Measurements from ENCODE around the gene RARA.

Gene RARA

DNA sequence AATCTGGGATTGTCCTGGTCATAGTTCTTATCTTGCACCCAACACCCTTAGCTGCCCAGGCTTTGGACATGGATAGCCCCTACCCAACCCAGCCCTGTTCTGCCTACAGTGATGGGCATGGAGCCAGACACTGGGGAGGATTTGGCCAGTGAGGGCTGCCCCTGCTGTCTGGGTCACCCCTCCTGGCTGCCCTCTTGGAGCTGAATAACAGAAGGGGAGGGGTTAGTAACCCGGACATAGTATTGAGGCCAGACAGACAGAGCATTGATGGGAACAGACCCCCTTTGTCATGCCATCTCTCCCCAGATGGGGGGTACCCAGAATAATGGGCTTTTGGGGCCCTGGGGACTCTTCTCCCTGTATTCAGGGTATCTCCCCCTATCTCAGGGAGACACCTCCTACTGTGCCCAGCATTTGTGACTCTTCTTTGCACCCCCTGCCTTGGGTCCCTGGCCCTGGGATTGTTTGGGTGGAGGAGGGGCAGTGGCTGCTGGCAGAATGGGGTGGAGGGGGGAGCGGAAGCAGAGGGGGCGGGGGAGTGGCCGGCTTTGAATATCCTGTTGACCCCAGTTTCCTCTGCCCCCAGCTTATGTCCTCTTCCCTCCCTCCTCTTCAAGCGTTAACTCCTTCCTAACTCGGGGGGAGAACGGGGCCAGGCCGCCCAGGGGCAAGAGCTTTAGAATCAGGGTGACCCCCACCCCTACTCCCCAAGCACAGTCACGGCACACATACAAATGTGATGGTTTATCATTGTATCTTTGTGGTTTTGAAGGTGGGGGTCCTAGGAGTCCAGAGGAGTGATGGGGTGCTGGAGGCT, 38.5 kb downstream of the RARA start:
- DNase-seq, result no peak

DNA sequence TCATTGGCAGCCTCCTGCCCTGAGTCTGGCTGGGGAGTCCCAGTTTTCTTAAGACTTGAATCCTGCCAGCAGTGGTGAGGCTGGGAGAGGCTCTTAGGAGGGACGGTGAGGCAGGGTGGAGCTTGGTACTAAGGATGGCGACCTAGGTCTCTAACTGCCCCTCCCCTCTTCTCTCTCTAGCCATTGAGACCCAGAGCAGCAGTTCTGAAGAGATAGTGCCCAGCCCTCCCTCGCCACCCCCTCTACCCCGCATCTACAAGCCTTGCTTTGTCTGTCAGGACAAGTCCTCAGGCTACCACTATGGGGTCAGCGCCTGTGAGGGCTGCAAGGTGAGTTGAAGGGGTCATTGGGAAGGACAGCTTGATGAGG, 39.1 kb downstream of the RARA start:
- DNase-seq, result no peak

DNA sequence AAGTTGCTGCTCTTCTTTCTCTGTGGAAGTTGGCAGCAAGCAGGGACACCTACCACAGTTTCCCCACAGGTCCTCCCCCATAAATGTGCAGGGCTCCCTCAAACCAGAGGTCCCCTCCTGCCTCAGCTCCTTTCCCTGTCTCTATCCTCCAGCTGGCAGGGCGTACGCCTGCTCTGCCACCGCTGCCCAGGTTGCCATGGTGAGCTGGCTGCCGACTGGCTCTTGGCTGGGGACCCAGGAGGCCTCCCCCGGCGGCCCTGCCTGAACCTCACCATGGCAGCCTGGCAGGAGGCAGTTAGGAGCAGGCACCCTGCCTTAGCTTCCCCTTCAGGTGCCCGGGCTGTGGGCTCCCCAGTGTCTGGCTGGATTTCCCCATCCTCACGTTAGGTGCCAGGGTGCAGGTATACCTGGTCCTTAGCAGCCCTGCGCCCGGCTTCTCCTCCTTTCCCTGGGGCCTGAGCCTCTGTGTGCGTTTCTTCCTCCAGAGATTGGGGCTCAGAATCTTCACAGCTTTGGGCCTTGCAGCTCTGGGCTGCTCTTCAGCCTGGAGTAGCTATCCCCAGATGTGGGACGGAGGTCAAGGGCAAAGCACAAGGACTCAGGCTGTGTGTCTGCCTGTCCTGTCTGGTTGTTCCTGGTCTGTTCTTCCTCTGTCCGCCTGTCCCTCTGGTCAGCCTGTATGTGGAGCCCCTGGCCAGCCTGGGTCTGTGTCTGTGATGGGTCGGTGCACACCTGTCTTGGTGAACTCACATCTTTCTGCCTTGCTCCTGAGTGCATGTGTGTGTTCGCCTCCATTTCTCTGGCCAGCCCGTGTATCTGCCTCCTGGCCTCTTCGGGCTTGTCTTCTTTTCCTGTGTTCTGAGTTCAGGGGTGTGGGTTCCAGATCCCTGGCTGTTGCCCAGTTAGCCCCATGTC, 39.8 kb downstream of the RARA start:
- no peak for DNase-seq

DNA sequence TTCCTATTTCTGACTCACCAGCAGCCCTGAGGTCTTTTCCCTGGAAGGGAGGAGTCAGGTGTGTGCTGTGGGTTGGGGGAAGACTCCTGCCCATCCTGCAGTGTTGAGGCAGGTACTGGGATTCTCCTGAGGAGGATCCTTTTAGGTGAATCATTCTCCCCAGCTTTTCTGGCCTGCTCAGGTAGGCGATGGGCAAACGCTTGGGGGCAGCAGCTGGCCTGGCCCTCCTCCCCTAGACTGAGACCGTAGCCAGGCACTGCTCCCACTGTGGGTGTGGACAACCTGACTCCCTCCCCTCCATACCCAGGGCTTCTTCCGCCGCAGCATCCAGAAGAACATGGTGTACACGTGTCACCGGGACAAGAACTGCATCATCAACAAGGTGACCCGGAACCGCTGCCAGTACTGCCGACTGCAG, 40.5 kb downstream of the RARA start:
- no peak for DNase-seq

DNA sequence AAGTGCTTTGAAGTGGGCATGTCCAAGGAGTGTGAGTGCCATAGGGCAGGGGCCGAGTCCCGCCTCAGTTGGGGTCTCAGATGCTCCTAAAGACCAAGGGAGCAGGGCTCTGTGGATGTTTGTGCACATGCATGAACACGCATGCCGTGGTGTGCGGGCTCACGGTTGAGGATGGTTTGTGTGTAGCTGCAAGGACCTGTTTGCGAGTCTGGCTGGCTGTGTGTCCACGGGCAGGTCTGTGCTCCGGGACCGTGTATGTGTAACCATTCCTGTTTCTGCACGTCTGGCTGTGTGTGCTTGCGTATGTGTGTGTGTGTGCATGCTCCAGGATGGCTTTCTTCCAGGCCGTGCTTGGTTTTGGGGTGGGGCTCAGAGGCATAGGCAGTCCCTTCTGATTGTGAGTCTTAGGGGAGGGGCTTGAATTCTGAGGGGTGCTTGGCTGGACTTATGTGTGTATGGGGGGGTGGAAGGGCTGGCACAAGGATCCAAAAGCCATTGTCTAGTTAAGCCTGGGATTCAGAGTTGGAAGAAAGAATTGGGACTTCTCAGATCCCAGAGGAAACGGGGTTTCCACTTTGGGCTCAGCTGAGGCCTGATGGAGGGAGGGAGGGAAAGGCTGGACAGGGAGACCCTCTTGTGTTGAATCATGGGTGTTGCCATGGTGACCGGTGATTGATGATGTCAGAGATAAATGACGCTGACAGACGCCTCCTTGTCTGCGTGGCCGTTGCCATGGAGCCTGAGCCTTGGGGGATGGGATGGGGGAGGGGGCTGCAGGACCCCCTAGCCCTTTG, 41.1 kb downstream of the RARA start:
- no peak for DNase-seq

DNA sequence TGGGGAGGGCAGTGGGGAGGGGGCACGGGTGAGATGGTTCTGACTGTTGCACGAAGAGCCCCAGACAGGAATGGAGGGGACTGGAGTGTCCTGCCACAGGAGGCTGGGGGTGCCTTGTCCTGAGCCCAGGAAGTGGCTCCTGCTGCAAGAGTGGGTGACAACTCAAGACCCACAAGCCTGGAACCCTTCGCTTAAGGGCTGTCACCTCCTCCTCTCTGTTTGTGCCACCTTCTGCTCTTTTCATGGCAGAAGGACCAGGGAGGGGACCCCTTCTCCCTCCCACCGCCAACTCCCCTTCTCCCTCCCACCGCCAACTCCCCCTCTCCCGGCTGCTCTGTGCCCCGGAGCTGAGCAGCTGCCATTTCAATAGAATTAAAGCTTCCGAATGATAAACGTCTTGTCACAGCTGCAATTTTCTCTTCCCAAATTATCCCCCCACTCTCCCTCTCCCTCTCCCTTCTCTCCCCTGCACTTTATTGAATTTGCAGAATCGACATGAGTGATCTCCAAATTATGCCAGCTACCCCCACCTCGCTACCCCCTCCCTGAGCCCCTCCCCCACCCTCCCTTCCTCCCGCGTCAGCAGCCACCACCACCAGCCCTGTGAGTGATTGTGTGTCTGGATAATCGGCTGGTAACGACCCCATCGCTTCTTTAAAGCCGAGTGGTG, 41.8 kb downstream of the RARA start:
- no peak for DNase-seq

DNA sequence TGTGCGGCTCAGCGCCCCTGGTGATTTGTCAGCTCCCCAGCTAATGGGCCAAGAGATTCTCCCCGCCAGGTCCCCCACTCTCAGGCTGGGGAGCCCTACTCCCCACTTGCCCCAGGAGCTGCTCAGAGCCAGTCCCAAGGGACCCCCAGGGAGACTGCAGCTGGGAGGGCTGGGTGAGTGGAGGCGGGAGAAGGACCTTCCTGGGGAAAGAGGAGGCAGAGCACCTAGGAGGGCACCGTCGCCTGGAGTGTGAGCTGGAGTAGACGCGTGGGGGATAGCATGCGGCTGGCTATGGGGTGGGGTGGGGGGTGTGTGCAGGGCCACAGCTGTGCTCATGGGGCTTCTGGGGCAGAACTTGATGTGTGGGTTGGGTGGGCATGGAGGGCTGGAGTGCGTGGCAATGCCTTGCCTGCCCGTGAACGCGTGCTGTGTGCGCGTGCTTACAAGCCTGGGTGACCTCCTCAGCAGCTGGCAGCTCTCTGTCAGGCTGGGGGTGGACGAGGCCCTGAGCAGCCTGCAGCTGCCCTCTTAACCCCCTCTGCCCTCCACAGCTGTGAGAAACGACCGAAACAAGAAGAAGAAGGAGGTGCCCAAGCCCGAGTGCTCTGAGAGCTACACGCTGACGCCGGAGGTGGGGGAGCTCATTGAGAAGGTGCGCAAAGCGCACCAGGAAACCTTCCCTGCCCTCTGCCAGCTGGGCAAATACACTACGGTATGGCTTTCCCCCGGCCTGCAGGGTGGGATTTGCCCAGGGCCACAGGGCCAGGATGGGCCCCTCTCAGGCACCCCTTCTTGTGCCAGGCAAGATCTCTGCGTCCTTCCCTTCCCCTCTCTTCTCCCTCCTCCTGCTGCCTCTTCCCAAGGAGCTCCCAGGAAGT, 42.6 kb downstream of the RARA start:
- DNase-seq, result no peak

DNA sequence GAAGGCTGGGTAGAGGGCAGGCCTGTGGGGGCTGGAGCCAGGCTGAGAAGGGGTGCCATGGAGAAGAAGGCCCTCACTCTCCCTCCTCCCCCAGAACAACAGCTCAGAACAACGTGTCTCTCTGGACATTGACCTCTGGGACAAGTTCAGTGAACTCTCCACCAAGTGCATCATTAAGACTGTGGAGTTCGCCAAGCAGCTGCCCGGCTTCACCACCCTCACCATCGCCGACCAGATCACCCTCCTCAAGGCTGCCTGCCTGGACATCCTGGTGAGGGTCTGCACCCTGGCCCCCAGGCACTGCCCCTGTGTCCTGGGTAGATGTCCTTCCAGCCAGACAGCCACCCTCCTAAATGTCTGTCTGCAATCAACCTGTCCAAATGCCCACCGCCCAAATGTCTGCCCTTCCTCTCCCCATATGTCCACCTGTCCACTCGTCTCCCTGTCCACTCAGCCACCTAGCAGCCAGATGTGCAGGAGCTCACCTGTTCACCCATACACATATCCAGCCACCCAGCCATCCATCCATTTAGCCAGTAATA, 43.3 kb downstream of the RARA start:
- no peak for DNase-seq

DNA sequence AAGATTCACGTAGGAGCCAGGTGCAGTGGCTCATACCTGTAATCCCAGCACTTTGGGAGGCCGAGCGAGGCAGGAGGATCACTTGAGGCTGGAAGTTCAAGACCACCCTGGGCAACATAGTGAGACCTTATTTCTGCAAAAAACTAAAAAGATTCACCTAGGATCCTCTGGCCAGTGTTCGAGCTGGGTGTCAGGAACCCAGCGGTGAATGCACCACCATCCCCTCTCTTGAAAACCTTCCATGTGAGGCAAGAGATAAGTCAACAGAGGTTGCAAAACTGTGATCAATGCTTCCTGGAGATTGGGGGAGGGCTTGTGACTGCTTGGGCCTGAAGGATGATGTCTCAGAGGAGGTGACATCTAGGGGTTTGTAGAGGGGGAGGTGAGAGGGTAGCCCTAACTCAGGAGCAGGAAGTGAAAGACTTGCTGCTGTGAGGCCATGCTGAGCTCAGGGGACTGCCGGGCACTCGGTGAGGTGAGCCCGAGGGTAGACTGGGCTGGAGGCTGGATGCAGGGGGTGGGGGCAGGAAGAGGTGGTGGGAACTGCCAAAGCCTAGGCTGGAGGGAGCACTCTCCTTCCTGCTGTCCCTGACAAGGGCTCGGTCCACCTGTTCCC, 43.9 kb downstream of the RARA start:
- no peak for DNase-seq

DNA sequence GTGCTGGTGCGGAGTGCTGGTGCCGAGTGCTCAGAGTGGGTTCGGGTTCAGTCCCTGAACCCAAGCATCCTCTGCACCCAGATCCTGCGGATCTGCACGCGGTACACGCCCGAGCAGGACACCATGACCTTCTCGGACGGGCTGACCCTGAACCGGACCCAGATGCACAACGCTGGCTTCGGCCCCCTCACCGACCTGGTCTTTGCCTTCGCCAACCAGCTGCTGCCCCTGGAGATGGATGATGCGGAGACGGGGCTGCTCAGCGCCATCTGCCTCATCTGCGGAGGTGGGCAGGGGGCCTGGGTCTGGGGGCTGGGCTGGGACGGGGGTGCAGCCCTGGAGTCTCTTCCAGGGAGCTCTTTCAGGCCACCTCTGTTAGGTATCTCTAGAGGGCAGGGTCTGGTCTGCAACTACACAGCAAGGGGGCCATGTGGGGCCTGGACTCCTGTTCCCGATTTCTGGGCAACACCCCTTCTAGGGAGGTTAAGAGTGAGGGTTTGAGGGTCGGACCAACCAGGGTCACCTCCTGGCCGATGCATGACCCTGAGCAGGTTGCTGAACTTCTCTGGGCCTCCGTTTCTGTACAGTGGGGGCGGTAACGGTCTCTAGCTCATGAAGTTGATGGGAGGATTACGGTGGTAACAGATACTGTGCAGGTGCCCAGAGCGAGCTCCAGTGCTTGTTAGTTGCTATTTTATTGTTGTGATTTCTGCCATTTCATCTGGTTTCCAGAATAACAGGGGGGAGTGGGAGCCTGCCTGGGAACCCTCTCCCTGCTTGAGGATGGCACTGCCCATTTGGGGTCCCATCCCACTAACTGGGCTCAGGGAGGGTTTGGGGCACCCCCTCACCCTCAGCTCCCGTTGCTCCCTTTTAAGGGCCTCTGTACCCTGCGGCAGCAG, 45.5 kb downstream of the RARA start:
- no peak for DNase-seq

DNA sequence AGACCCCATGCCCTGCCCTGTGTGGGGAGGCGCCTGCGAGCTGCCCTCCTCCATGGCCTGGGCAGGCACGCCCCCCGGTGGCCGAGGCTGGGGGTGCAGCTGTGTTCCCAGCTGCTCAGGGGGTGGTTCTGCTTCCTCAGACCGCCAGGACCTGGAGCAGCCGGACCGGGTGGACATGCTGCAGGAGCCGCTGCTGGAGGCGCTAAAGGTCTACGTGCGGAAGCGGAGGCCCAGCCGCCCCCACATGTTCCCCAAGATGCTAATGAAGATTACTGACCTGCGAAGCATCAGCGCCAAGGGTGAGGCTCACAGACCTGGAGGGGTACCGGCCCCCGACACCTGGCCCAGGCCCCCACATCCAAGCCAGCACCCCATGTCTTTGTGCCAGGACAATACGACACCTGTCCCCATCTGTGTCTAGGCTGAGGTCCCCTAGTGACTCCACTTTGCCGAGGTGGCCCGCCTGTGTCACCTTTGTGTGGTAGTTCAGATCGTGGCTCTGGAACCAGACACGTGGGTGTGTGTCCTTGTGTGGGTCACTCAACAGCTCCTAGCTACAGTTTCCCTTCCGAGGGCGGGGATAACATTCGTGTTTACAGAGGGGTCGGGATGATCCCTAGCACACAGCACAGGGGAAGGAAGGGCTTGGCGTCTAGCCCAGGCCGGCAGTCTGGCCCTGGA, 46.3 kb downstream of the RARA start:
- no peak for DNase-seq

DNA sequence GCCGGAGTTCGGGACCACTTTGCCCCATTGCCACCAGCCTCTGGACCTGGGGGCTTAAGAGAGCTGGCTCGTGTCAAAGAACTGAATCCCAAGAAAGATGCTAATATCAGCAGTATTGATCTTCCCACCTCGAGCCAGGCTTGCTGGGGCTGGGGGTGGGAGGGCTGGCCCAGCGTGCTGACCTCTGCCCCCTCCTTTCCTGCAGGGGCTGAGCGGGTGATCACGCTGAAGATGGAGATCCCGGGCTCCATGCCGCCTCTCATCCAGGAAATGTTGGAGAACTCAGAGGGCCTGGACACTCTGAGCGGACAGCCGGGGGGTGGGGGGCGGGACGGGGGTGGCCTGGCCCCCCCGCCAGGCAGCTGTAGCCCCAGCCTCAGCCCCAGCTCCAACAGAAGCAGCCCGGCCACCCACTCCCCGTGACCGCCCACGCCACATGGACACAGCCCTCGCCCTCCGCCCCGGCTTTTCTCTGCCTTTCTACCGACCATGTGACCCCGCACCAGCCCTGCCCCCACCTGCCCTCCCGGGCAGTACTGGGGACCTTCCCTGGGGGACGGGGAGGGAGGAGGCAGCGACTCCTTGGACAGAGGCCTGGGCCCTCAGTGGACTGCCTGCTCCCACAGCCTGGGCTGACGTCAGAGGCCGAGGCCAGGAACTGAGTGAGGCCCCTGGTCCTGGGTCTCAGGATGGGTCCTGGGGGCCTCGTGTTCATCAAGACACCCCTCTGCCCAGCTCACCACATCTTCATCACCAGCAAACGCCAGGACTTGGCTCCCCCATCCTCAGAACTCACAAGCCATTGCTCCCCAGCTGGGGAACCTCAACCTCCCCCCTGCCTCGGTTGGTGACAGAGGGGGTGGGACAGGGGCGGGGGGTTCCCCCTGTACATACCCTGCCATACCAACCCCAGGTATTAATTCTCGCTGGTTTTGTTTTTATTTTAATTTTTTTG, 47.1 kb downstream of the RARA start:
- no peak for DNase-seq

DNA sequence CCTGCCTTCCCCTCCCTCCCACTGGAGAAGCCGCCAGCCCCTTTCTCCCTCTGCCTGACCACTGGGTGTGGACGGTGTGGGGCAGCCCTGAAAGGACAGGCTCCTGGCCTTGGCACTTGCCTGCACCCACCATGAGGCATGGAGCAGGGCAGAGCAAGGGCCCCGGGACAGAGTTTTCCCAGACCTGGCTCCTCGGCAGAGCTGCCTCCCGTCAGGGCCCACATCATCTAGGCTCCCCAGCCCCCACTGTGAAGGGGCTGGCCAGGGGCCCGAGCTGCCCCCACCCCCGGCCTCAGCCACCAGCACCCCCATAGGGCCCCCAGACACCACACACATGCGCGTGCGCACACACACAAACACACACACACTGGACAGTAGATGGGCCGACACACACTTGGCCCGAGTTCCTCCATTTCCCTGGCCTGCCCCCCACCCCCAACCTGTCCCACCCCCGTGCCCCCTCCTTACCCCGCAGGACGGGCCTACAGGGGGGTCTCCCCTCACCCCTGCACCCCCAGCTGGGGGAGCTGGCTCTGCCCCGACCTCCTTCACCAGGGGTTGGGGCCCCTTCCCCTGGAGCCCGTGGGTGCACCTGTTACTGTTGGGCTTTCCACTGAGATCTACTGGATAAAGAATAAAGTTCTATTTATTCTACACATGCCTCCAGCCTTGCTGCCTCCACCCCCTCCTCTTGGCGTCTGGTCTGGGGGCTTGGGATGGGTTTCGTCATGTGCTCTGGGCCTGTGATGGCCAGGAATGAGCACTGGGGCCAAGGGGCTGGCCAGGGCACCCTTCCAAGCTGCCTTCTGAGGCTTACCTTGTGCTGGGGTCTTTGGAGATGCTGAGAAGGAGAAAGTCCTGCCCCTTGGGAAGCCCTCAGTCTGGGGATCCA, 48.3 kb downstream of the RARA start:
- DNase-seq, result no peak

DNA sequence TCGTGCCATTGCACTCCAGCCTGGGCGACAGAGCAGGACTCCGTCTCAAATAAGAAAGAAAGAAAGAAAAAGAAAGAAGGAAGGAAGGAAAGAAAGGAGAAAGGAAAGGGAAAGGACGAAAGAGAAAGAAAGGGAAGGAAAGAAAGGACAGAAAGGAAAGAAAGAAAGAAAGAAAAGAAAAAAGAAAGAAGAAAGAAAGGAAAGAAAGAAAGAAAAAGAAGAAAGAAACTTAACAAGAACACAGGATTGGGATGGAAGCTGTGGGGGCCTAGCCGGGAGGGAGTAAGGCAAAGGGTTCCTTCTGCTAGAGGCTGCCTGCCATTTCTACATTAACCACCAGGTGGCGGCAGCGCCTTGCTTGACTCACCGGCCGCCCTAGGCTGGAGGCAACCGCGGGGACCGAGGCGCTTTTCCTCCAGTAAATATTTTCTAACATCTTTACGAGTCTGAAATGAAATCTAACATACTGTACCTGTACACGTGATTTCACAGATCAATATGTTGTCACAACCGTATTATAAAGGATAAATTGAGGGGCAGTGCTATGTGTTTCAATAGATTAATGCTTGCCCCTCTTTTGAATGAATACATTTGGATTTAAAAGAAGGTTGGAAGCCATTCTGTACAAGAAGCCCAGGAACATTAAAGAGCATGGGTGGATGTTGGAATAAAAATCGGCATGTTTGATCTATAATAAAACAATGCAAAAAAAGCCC, 49.5 kb downstream of the RARA start:
- peak; percentile 58 for DNase-seq

DNA sequence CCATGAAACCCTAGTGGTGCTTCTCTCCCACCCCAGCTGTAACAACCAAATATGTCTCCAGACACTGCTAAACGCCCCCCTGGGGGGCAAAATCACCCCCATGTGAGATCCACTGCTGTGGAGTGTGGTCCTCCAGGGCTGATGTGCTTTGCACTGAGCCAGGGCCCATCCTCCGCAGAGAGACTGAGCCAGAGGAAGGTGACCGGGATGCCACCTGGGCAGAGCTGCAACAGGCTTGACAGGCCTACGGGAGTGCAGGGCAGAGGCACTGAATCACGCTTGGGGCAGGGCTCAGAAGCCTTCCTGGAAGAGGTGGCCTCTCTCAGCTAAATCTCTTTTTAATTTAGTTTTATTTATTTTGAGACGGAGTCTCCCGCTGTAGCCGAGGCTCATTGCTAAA, 51.1 kb downstream of the RARA start:
- no peak for DNase-seq

Measured in DMS 273 treated with DMSO at 0.1 percent for 48 hours (cell line).